SU-DHL-6 (cell line): ENCODE results near the gene DHRS1.

Experiments used
- CTCF ChIP-seq: fragments of 200-600 bp; sonication (generic); IDR thresholded peaks from one replicate; pipeline ENCODE4 v1.5.1; 2017; ENCODE audit warnings: antibody characterized with exemption, mild to moderate bottlenecking, low read length, moderate library complexity; ENCODE audit not compliant: insufficient read depth, poor library complexity, severe bottlenecking
- EZH2phosphoT487 ChIP-seq: fragments of 200-600 bp; sonication (generic), shearing (Covaris generic); conservative IDR thresholded peaks from 2 replicates; pipeline ENCODE4 v1.6.1; 2018; ENCODE audit warnings: mild to moderate bottlenecking, antibody characterized with exemption, low read length, moderate library complexity, mixed read lengths

GRCh38 chr14:24340606-24341005 is 41.0 kb upstream of the DHRS1 start:
- no peak for TF ChIP-seq CTCF
- TF ChIP-seq EZH2phosphoT487 = no peak
